Measurements from ENCODE around the gene ADTRP.

GRCh38 chr6:11685481-11686093 lies 93.0 kb downstream of the ADTRP start:
- TF ChIP-seq CTCF (conservative IDR thresholded peaks at IDR 0.05; ENCODE audit: low read length) (no peak), EZH2phosphoT487 (IDR thresholded peaks at IDR 0.05; ENCODE audit: borderline replicate concordance, low read depth, low read length) (no peak)

Data from OCI-LY7 (cell line).